ENCODE data around the gene GGTLC2.

The GGTLC2 gene

GRCh38 chr22:22692707-22693530 lies 48.5 kb downstream of the GGTLC2 start:
- DNase-seq = no peak

- no peak for DNase-seq
Measured at GRCh38 chr22:22693531-22693884, 49.1 kb downstream of the GGTLC2 start.

- DNase-seq = no peak
Measured at GRCh38 chr22:22694106-22694505, 49.7 kb downstream of the GGTLC2 start.

- DNase-seq = no peak
Measured at GRCh38 chr22:22696104-22696503, 51.7 kb downstream of the GGTLC2 start.

Data from NCI-H2227 treated with DMSO at 0.1 percent for 48 hours (cell line).